ENCODE data around the gene PRR15L. TPM values are rescaled to one million over a fixed set of nuclear protein-coding genes. Genes with fewer than 3 reads are reported as not detected.

The PRR15L gene
- total and polyA plus RNA-seq, 2 of the 8 experiments (the other 6 are each of a cell fraction or from before 2014, with no cell fraction given) = 0.26 to 1.1 TPM

GRCh38 chr17:47989700-47990099 is 32.0 kb upstream of the PRR15L start:
- no peaks in the 10 kb centered on the region for H4K20me1 ChIP-seq (replicated peaks in 1 of 2; ENCODE audit: control insufficient read depth in 1 of 2, insufficient read depth in 2 of 2, low read length in 2 of 2)
- H3K18ac ChIP-seq (ENCODE audit: extremely low read depth, low read length) = no peak overlapping the region
- no peaks in the 10 kb centered on the region for H3K79me1 ChIP-seq (ENCODE audit: low read depth, low read length)
- no peaks in the 10 kb centered on the region for H3K79me2 ChIP-seq (ENCODE audit: control insufficient read depth in 1 of 2, insufficient read depth in 2 of 2, low read length in 2 of 2)
- no peak overlapping the region for H2AK5ac ChIP-seq (ENCODE audit: low read depth, low read length)
- no peak overlapping the region for H3K56ac ChIP-seq (replicated peaks; ENCODE audit: insufficient read length, low read depth, low read length)
- H4K8ac ChIP-seq (ENCODE audit: extremely low read depth, insufficient read depth, low read length) = no peak overlapping the region
- H2BK5ac ChIP-seq (ENCODE audit: low read depth, low read length) = no peak overlapping the region
- H4K5ac ChIP-seq (ENCODE audit: insufficient read length, low read depth, low read length) = no peak overlapping the region
- TF ChIP-seq RAD21 (IDR thresholded peaks at IDR 0.05 in 1 of 2, conservative IDR thresholded peaks at IDR 0.05 in 1 of 2; ENCODE audit: low read depth in 2 of 2, low read length in 2 of 2) (no peak), PHF8 (conservative IDR thresholded peaks at IDR 0.05; ENCODE audit: low read depth, low read length) (no peak), CHD1 (IDR thresholded peaks at IDR 0.05; ENCODE audit: low read depth, low read length) (no peak), POLR2AphosphoS5 (IDR thresholded peaks at IDR 0.05; ENCODE audit: low read depth, low read length) (no peak), HDAC2 (IDR thresholded peaks at IDR 0.05; ENCODE audit: borderline replicate concordance in 1 of 2, low read depth in 2 of 2, low read length in 2 of 2) (no peak), EP300 (IDR thresholded peaks at IDR 0.05; ENCODE audit: borderline replicate concordance in 1 of 2, low read depth in 2 of 2, low read length in 2 of 2) (no peak), SP2 (IDR thresholded peaks at IDR 0.05; ENCODE audit: low read length) (no peak), JUND (IDR thresholded peaks at IDR 0.05; ENCODE audit: low read length) (no peak), RFX5 (IDR thresholded peaks at IDR 0.05; ENCODE audit: borderline replicate concordance, low read depth, low read length) (no peak), YY1 (IDR thresholded peaks at IDR 0.05; ENCODE audit: low read depth, low read length) (no peak), SIN3A (conservative IDR thresholded peaks at IDR 0.05 in 1 of 2, IDR thresholded peaks at IDR 0.05 in 1 of 2; ENCODE audit: low read depth in 1 of 2, low read length in 2 of 2) (no peak), SIRT6 (IDR thresholded peaks at IDR 0.05; ENCODE audit: low read length) (no peak), SP4 (IDR thresholded peaks at IDR 0.05; ENCODE audit: low read length) (no peak)
- DNase-seq (ENCODE audit: low read depth in 1 of 2, low spot score in 2 of 2) = no peak
- no peak overlapping the region for H3K14ac ChIP-seq (ENCODE audit: insufficient read length)
- no peak overlapping the region for H3K4me2 ChIP-seq (ENCODE audit: insufficient read depth in 1 of 2, low read depth in 2 of 2, low read length in 2 of 2)
- no peaks in the 10 kb centered on the region for H3K27me3 ChIP-seq (replicated peaks in 1 of 4; ENCODE audit: control insufficient read depth in 3 of 4, extremely low read depth in 1 of 4, insufficient read depth in 3 of 4, low read length in 3 of 4)
- no peak overlapping the region for H2BK15ac ChIP-seq (ENCODE audit: low read length)
- no peaks in the 10 kb centered on the region for H3K23me2 ChIP-seq (ENCODE audit: low read depth, low read length)
- H3K4ac ChIP-seq (replicated peaks; ENCODE audit: insufficient read length, low read depth, low read length) = no peak overlapping the region
- no peak overlapping the region; a peak in 1 of 7 replicates for H3K9ac ChIP-seq (replicated peaks in 1 of 4; ENCODE audit: extremely low read depth in 1 of 4, low read depth in 3 of 4, low read length in 3 of 4)
- no peak overlapping the region for H3K23ac ChIP-seq (ENCODE audit: insufficient read length)
- 89% methylated on average over 1 of the region's 1 CpG; no CpG with 5 or more reads in 1 of the 2 experiments for WGBS, 2 experiments (ENCODE audit: extremely low coverage in 1 of 2, insufficient coverage in 1 of 2, insufficient read length in 1 of 2, insufficient replicate concordance in 2 of 2, low coverage in 1 of 2, low lambda C conversion rate in 2 of 2, missing lambda C conversion rate in 1 of 2)
- H3K9me3 ChIP-seq (ENCODE audit: insufficient read depth in 2 of 2, low read depth in 1 of 2, low read length in 1 of 2) = no peaks in the 10 kb centered on the region
- POLR2A ChIA-PET (ENCODE audit: partially characterized antibody) = interaction anchor here (1.1 to 4.3 kb wide), 3 partner anchors 13 to 88 kb away, joined by 3 to 19 read pairs (median 3); no protein-coding TSS in a partner anchor
- H2BK120ac ChIP-seq (replicated peaks; ENCODE audit: low read depth, low read length) = no peak overlapping the region
- CTCF ChIA-PET (ENCODE audit: partially characterized antibody) = interaction anchor here (0.5 to 27.1 kb wide), 9 partner anchors 9 to 78 kb away, joined by 3 to 698 read pairs (median 12); partner anchors contain the start of gene CDK5RAP3
- H3K4me3 ChIP-seq (ENCODE audit: extremely low read depth in 1 of 4, insufficient read depth in 2 of 4, low read depth in 3 of 4, low read length in 4 of 4) = no peak overlapping the region
- H3K36me3 ChIP-seq (ENCODE audit: control insufficient read depth in 2 of 4, insufficient read depth in 4 of 4, low read length in 3 of 4) = peaks cover 0 to 4% (median 0%) of the 10 kb centered on the region in 4 experiments; a peak in 1 of 8 replicates
- no peak overlapping the region for H2BK12ac ChIP-seq (ENCODE audit: low read depth, low read length)
- H4K91ac ChIP-seq (replicated peaks; ENCODE audit: insufficient read length, low read length) = peak overlapping the region; percentile 22
- peaks cover 16 to 27% (median 23%) of the 10 kb centered on the region in 4 experiments for H3K4me1 ChIP-seq (replicated peaks in 1 of 4; ENCODE audit: control insufficient read depth in 3 of 4, insufficient read depth in 4 of 4, low read length in 3 of 4)
- FAIRE-seq = no peak
- no peak overlapping the region for H2BK20ac ChIP-seq (ENCODE audit: low read length)
- no peak overlapping the region for H2AFZ ChIP-seq (ENCODE audit: low read length)
- H3K27ac ChIP-seq (ENCODE audit: low read depth, low read length) = no peak overlapping the region

Data from H1 (cell line).